Measurements from ENCODE around the gene UGDH. TPM values are rescaled to one million over a fixed set of nuclear protein-coding genes. Genes with fewer than 3 reads are reported as not detected.
"Not testable (repeated sequence)": the region's sequence is repeated elsewhere in the genome, so short reads cannot be mapped to it uniquely, and the experiment has no call there.

The UGDH gene
- total and polyA plus RNA-seq, 7 donors, result 33.4 to 140 (median 51.2) TPM

- intact Hi-C loops (cut with DNase I), result no loop called here
- WGBS, 2 donors, result 69 to 81% methylated on average over 5 of the region's 5 CpGs
- Histone ChIP-seq H3K4me1 (peaks cover 0 to 9% (median 7%) of the 10 kb centered on the region in 4 donors), H3K36me3 (peaks cover 0 to 28% (median 5%) of the 10 kb centered on the region in 4 donors), H3K27me3 (no peaks in the 10 kb centered on the region), H3K9me3 (no peaks in the 10 kb centered on the region), H3K27ac (no peak overlapping the region), H3K4me3 (no peak overlapping the region)
- DNase-seq, result no peak
- TF ChIP-seq CTCF (IDR thresholded peaks at IDR 0.05), result no peak
- no peak for TF ChIP-seq POLR2A (IDR thresholded peaks at IDR 0.05)
- TF ChIP-seq EP300 (IDR thresholded peaks at IDR 0.05), result no peak
- no peak for TF ChIP-seq POLR2AphosphoS5 (IDR thresholded peaks at IDR 0.05)
Measured at GRCh38 chr4:39521253-39521919, 5.9 kb downstream of the UGDH start.

DNA sequence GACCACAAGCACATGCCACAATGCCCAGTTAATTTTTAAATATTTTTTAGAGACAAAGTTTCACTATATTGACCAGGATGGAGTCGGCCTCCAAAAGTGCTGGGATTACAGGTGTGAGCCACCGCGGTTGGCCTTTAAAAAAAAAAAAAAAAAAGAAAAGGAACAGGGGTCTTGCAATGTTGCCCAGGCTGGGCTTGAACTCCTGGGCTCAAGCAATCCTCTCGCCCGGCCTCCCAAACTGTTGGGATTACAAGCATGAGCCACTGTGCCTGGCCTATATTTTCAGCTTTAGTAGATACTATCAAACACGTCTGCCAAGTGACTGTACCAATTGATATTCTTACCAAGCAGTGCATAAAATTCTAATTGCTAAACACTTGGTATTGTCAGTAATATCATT, 8.8 kb downstream of the UGDH start:
- DNase-seq, result no peak
- intact Hi-C loops (cut with DNase I), result no loop called here
- TF ChIP-seq CTCF (IDR thresholded peaks at IDR 0.05) (no peak), EP300 (IDR thresholded peaks at IDR 0.05) (no peak), POLR2A (IDR thresholded peaks at IDR 0.05) (no peak), POLR2AphosphoS5 (IDR thresholded peaks at IDR 0.05) (no peak)
- peaks cover 0 to 39% (median 5%) of the 10 kb centered on the region in 4 donors for H3K36me3 ChIP-seq
- no peaks in the 10 kb centered on the region for H3K9me3 ChIP-seq
- 87 to 88% methylated on average over 6 of the region's 6 CpGs for WGBS, 2 donors
- no peak overlapping the region for H3K4me3 ChIP-seq
- H3K4me1 ChIP-seq, result no peaks in the 10 kb centered on the region
- H3K27ac ChIP-seq, result no peak overlapping the region
- no peaks in the 10 kb centered on the region for H3K27me3 ChIP-seq

DNA sequence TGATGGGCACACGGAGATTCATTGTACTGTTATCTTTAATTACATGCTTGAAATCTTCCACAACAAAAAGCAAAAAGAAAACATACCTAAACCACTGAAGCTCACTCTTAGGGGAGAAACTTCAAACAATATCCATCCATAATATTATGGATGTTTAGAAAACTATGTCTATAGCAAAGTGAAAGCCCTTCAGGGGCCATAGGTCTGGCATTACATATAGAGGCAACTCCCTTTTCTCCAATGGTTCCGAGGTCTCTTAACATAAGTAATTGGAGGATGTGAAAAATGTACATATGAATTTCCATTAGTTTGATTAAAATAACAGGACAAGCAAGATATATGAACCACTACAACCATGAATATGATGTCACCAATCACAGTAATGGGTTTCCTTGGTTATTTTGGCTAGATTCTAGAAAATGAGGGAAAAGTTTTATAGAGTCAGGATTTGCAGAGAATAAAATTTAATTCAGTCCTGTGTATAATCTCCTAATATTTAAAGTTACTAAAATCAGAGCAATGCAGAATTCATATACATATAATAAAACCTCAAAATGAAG, 10.8 kb downstream of the UGDH start:
- DNase-seq, result no peak
- intact Hi-C loops (cut with DNase I), result no loop called here
- no peak overlapping the region for H3K27ac ChIP-seq
- no peak for TF ChIP-seq CTCF (IDR thresholded peaks at IDR 0.05)
- no peak for TF ChIP-seq EP300 (IDR thresholded peaks at IDR 0.05)
- no peak for TF ChIP-seq POLR2A (IDR thresholded peaks at IDR 0.05)
- no peak for TF ChIP-seq POLR2AphosphoS5 (IDR thresholded peaks at IDR 0.05)
- no peaks in the 10 kb centered on the region for H3K9me3 ChIP-seq
- H3K4me3 ChIP-seq, result no peak overlapping the region
- 76 to 98% methylated on average over 2 of the region's 2 CpGs for WGBS, 2 donors
- H3K36me3 ChIP-seq, result peaks cover 0 to 57% (median 5%) of the 10 kb centered on the region in 4 donors
- H3K4me1 ChIP-seq, result no peaks in the 10 kb centered on the region
- no peaks in the 10 kb centered on the region for H3K27me3 ChIP-seq

DNA sequence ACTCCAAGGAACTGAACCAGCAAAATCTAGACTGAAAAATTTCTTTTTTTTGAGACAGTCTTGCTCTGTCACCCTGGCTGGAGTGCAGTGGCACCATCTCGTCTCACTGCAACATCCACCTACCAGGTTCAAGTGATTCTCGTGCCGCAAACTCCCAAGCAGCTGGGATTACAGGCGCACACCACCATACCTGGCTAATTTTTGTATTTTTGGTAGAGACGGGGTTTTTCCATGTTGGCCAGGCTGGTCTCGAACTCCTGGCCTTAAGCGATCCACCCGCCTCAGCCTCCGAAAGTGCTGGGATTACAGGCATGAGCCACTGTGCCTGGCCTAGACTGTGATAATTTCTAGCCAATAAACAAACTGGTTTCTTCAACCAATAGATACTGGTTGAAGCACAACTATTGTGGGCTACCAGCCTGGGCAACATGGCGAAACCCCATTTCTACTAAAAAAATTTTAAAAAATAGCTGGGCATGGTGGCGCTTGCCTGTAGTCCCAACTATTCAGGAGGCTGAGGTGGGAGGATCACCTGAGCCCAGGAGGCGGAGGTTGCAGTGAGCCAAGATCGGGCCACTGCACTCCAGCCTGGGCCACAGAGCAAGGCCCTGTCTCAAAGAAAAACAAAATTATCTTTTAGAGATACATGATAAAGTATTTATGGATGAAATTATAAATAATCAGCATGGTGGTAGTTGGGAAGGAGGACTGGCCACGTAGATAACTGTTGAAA, 11.4 kb downstream of the UGDH start:
- H3K36me3 ChIP-seq, result peaks cover 0 to 64% (median 5%) of the 10 kb centered on the region in 4 donors
- H3K9me3 ChIP-seq; DNase-seq; H3K27ac ChIP-seq; H3K4me1 ChIP-seq; H3K27me3 ChIP-seq; intact Hi-C loops (cut with DNase I); H3K4me3 ChIP-seq: not testable (repeated sequence)
- 94 to 97% methylated on average over 14 of the region's 14 CpGs for WGBS, 2 donors

- intact Hi-C loops (cut with DNase I), result no loop called here
- H3K9me3 ChIP-seq, result no peaks in the 10 kb centered on the region
- H3K4me3 ChIP-seq, result no peak overlapping the region
- WGBS, 2 donors, result 15 to 69% methylated on average over 4 of the region's 4 CpGs
- H3K36me3 ChIP-seq, result peaks cover 2 to 72% (median 12%) of the 10 kb centered on the region in 4 donors
- DNase-seq, result no peak
- TF ChIP-seq EP300 (IDR thresholded peaks at IDR 0.05) (no peak), POLR2AphosphoS5 (IDR thresholded peaks at IDR 0.05) (no peak), CTCF (IDR thresholded peaks at IDR 0.05) (no peak), POLR2A (IDR thresholded peaks at IDR 0.05) (no peak)
- no peak overlapping the region for H3K27ac ChIP-seq
- no peaks in the 10 kb centered on the region for H3K4me1 ChIP-seq
- no peaks in the 10 kb centered on the region for H3K27me3 ChIP-seq
Measured at GRCh38 chr4:39514888-39515401, 12.3 kb downstream of the UGDH start.

- H3K27ac ChIP-seq; H3K9me3 ChIP-seq; H3K4me1 ChIP-seq; DNase-seq; H3K27me3 ChIP-seq; H3K4me3 ChIP-seq; intact Hi-C loops (cut with DNase I): not testable (repeated sequence)
- peaks cover 9 to 72% (median 19%) of the 10 kb centered on the region in 4 donors for H3K36me3 ChIP-seq
- 97 to 100% methylated on average over 1 of the region's 1 CpG for WGBS, 2 donors
Measured at GRCh38 chr4:39514266-39514665, 13.0 kb downstream of the UGDH start.
